ENCODE measurements around the gene MYH10. TPM values are rescaled to one million over a fixed set of nuclear protein-coding genes. Genes with fewer than 3 reads are reported as not detected.

MYH10 gene
- total RNA-seq, 1 donor from 2014 or later, result 34.9 TPM

- intact Hi-C loops (cut with DNase I), result no loop called here
- Histone ChIP-seq H3K27me3 (no peaks in the 10 kb centered on the region), H3K27ac (no peak overlapping the region), H3K4me3 (no peak overlapping the region), H3K4me1 (peaks cover 8% of the 10 kb centered on the region), H3K36me3 (no peaks in the 10 kb centered on the region), H3K9me3 (no peaks in the 10 kb centered on the region)
- no peak for DNase-seq (ENCODE audit: extremely low spot score in 2 of 2)
- TF ChIP-seq CTCF (IDR thresholded peaks at IDR 0.05) (no peak), POLR2AphosphoS5 (IDR thresholded peaks at IDR 0.05; ENCODE audit: insufficient read depth in 1 of 2, low read depth in 1 of 2) (no peak), POLR2A (IDR thresholded peaks at IDR 0.05) (no peak)
Observed at GRCh38 chr17:8426094-8426720, 204.3 kb downstream of the MYH10 start.

Small RNAs within 50 kb of the gene (small RNA-seq; reads per million reads assigned to genes)
- not detected for gene RNU7-43P

Other genes with a start within 250 kb of the MYH10 start
- gene RPL26, start 247.5 kb downstream of the MYH10 start, total RNA-seq, result 3,493 TPM
- 2.5 TPM for gene RNF222, start 232.9 kb downstream of the MYH10 start, total RNA-seq
- gene NDEL1, start 194.8 kb downstream of the MYH10 start, total RNA-seq, result 66.5 TPM
- gene CCDC42, start 114.1 kb upstream of the MYH10 start, total RNA-seq, result not detected
- gene SPDYE4, start 127.8 kb upstream of the MYH10 start, total RNA-seq, result not detected
- not detected for gene MFSD6L, start 168.6 kb upstream of the MYH10 start, total RNA-seq
- gene PIK3R6, start 236.9 kb upstream of the MYH10 start, total RNA-seq, result 3.2 TPM